Muscle layer of colon (tissue), 2 donors: Measurements from ENCODE around the gene OTOF.

Source experiments
- H3K27ac ChIP-seq: one replicate; pipeline ENCODE4 v1.7.0; 2013; ENCODE audit warnings: low read depth, mild to moderate bottlenecking, low read length, moderate library complexity
- H3K27me3 ChIP-seq, 2 donors: one replicate each; pipeline ENCODE4 v1.7.0; 2013; ENCODE audit warnings: low read length in 2 of 2, mild to moderate bottlenecking in 2 of 2; ENCODE audit not compliant: insufficient read depth in 2 of 2, control insufficient read depth in 1 of 2
- H3K36me3 ChIP-seq: one replicate; pipeline ENCODE4 v1.7.0; 2013; ENCODE audit warnings: mild to moderate bottlenecking, low read length; ENCODE audit not compliant: insufficient read depth
- H3K4me1 ChIP-seq: one replicate; pipeline ENCODE4 v1.7.0; 2013; ENCODE audit warnings: mild to moderate bottlenecking, low read length; ENCODE audit not compliant: insufficient read depth
- H3K4me3 ChIP-seq, 2 donors: one replicate each; pipeline ENCODE4 v1.7.0; 2013; ENCODE audit warnings: low read length in 2 of 2, low read depth in 1 of 2, mild to moderate bottlenecking in 1 of 2, moderate library complexity in 1 of 2
- H3K9ac ChIP-seq: one replicate; pipeline ENCODE4 v1.7.0; 2013; ENCODE audit warnings: low read length
- H3K9me3 ChIP-seq: one replicate; pipeline ENCODE4 v1.7.0; 2013; ENCODE audit warnings: mild to moderate bottlenecking, low read length
- donor health status: abdominal sarcoma.
- donor health status: Adenocarcinoma of cecum.

The OTOF gene

DNA sequence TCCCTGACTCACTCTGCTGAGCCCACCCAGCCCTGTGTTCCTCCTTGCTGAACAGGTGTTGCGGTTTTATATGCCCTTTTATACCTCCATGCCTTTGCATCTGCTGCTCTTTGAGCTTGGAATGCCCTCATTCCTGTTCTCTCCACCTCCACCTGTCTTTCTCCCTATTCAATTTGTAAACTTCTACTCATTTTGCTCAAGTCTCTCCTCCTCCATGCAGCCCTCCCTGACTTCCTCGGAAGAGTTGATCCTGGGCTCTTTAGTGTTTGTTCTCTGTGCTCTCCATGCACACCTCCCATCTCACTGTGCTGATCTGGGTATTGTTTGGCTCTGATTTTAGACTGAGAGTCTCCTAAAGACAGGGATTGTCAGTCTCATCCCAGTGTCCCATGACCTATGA, 7.2 kb upstream of the OTOF start:
- H3K36me3 ChIP-seq = no peaks in the 10 kb centered on the region
- H3K9ac ChIP-seq = no peak overlapping the region
- no peaks in the 10 kb centered on the region for H3K27me3 ChIP-seq
- no peaks in the 10 kb centered on the region for H3K9me3 ChIP-seq
- H3K27ac ChIP-seq = no peak overlapping the region
- no peaks in the 10 kb centered on the region for H3K4me1 ChIP-seq
- H3K4me3 ChIP-seq = no peak overlapping the region

DNA sequence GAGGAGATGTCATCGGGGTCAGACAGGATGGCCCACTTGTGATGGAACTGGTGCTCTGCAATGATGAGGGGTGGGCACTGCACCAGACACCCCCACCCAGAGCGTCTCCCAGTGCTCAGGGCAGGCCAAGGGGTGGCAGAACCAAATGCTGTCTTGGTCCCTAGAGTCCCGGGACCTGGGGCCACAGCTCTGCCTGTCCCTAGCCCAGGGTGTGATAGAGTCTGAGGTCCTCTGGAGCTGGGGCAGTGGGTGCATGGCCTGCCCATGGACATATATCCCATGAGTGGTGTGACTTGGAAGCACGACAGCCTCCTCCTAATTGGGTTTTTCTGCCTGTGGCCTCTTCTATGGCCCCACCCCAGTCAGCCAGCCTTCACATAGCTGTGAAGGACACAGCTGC, 6.7 kb upstream of the OTOF start:
- Histone ChIP-seq H3K36me3 (no peaks in the 10 kb centered on the region), H3K4me1 (no peaks in the 10 kb centered on the region), H3K9me3 (no peaks in the 10 kb centered on the region), H3K4me3 (no peak overlapping the region), H3K27me3 (no peaks in the 10 kb centered on the region), H3K27ac (no peak overlapping the region), H3K9ac (no peak overlapping the region)

DNA sequence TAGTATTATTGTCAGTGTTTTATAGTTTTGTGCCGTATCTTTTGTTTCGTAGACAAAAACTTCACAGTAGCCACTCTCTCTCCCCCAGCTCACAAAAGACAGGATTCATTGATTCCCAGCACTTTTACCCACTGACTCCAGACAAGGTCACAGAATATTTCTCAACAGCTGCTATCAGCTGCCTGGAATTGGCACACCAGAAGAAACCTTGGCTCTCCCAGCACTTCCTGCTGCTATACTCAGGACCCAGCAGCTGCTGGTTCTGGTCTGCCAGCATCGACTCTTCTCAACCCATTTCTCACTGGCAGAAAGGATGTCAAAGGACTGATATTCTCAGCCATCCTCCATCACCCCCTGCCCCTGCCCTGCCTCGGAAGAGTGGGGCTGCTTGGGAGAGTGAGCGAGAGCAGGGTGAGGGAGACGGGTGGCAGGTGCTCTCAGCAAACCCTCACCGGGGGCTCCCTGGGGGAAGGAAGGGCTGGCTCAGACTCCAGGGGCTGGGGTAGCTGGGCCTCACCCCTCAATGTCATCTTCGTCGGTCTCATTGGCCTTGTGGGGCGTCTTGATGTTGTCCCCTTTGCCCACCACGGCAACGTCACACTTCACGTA, 6.1 kb upstream of the OTOF start:
- Histone ChIP-seq H3K9me3 (no peaks in the 10 kb centered on the region), H3K4me3 (no peak overlapping the region), H3K27me3 (no peaks in the 10 kb centered on the region), H3K4me1 (no peaks in the 10 kb centered on the region), H3K9ac (no peak overlapping the region), H3K27ac (no peak overlapping the region), H3K36me3 (no peaks in the 10 kb centered on the region)

DNA sequence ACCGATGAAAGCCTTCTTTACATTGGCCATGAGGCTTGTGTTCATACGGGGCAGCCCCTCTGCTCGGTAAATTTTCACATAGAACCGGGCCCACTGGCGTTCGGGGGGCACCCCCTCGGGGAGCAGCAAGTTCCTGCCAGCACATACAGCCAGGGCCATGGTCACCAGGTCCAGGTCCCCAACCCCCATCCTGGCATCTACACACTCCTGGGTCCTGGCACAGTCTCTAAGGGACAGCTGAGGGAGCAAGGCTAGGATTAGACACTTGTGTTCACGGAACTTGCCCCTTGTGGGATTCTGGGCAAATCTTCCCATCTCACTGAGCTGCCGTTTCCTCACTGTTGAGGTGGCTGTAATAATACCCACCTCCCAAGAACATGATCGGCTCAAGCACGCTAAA, 5.6 kb upstream of the OTOF start:
- no peaks in the 10 kb centered on the region for H3K4me1 ChIP-seq
- H3K4me3 ChIP-seq = no peak overlapping the region
- no peaks in the 10 kb centered on the region for H3K27me3 ChIP-seq
- no peak overlapping the region for H3K27ac ChIP-seq
- H3K36me3 ChIP-seq = no peaks in the 10 kb centered on the region
- no peak overlapping the region for H3K9ac ChIP-seq
- no peaks in the 10 kb centered on the region for H3K9me3 ChIP-seq

DNA sequence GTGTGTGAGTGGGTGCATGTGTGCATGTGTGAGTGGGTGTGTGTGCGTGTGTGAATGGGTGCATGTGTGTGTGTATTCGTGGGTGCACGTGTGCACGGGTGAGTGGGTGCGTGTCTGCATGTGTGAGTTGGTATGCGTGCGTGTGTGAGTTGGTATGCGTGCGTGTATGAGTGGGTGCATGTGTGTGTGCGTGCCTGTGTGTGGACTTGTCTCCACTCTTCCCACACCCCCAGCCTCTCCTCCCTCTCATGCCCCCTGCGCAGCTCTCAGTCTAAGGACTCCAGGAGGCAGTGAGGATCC, 5.1 kb upstream of the OTOF start:
- no peak overlapping the region for H3K9ac ChIP-seq
- no peaks in the 10 kb centered on the region for H3K4me1 ChIP-seq
- H3K27ac ChIP-seq = no peak overlapping the region
- no peak overlapping the region for H3K4me3 ChIP-seq
- H3K36me3 ChIP-seq = no peaks in the 10 kb centered on the region
- no peaks in the 10 kb centered on the region for H3K27me3 ChIP-seq
- no peaks in the 10 kb centered on the region for H3K9me3 ChIP-seq

DNA sequence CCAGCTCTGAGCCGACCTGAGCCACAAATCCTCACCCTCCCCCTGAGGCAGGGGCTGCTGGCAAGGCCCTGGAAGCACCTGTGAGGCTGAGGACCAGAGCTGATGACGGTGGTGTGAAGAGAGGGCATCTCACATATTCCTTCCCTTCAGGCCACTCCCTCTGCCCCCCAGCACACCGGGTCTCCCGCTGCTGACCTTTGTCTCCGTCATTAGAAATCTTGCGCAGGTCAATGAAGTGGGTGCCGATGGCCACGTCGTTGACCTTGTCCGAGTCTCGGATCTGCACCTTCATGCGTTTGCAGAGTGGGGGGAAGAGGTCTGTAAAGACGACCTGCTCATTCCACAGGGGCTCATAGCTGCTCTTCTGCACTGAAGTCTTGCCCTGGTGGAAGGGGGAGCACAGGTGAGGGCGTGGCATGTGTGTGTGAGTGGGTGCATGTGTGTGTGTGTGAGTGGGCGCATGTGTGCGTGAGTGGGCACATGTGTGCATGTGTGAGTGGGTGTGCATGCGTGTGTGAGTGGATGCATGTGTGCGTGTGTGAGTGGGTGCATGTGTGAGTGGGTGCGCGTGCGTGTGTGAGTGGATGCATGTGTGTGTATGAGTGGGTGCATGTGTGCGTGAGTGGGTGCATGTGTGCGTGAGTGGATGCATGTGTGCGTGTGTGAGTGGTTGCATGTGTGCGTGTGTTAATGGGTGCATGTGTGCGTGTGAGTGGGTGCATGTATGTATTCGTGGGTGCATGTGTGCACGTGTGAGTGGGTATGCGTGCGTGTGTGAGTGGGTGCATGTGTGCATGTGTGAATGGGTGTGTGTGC, 4.5 kb upstream of the OTOF start:
- Histone ChIP-seq H3K27ac (no peak overlapping the region), H3K27me3 (no peaks in the 10 kb centered on the region), H3K4me3 (no peak overlapping the region), H3K9me3 (no peaks in the 10 kb centered on the region), H3K4me1 (no peaks in the 10 kb centered on the region), H3K9ac (no peak overlapping the region), H3K36me3 (no peaks in the 10 kb centered on the region)

DNA sequence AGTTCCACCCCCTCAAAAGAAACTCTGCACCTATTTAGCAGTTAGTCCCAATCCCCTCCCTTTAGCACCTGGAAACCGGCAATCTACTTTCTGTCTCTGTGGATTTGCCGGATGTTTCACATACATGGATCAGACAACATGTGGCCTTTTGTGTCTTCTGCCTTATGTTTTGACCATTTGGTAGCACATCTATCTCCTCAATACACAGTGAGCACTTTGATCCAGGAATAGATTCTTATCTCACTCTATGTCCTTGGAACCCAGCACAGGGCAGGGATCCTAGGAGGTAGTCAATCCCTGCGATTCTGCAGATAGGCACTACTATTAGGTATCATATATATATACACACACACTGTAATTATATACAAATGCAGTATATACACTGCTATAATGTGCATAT, 3.8 kb upstream of the OTOF start:
- Histone ChIP-seq H3K4me3 (no peak overlapping the region), H3K9me3 (no peaks in the 10 kb centered on the region), H3K27me3 (no peaks in the 10 kb centered on the region), H3K4me1 (no peaks in the 10 kb centered on the region), H3K9ac (no peak overlapping the region), H3K27ac (no peak overlapping the region), H3K36me3 (no peaks in the 10 kb centered on the region)

DNA sequence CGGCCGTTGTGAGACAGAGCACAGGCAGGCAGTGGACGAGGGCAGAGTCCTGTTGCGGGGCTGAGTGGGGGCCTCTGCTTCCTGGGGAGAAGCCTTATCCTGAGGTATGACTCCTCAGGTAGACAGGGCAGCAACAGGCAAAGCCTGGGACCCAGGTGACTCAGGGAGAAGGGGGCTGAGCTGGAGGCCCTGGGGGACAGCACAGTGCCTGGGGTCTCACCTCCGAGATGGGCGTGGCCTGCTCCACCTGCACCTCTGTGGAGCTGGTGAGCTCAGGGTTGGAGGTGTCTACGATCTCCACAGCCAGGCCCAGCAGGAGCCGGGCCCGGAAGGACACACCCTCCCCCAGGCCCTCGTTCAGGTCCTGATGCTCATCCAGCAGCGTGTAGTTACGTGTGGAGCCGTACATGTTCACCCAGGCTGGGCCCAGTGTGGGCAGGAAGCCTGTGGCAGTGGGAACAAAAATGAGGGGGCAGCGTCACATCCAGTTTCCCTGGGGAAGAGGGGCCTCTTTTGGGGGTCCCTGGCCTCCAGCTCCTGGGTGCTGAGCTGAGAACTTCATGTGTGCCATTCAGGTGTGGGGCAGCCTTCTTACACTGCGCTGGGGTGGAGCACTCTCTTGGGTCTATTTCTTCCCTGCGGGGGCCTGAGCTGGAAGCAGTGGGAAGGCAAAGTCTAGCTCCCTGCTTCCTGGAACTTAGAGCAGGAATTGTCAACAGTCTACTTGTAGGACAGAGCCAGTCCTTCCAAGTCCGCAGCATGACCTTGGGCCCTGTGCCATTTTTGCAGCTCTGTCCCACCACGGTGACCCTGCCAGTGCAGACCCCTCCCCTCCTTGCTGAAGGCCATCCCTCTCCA, 2.9 kb upstream of the OTOF start:
- Histone ChIP-seq H3K9me3 (no peaks in the 10 kb centered on the region), H3K27me3 (no peaks in the 10 kb centered on the region), H3K27ac (no peak overlapping the region), H3K36me3 (no peaks in the 10 kb centered on the region), H3K4me1 (no peaks in the 10 kb centered on the region), H3K4me3 (no peak overlapping the region), H3K9ac (no peak overlapping the region)

DNA sequence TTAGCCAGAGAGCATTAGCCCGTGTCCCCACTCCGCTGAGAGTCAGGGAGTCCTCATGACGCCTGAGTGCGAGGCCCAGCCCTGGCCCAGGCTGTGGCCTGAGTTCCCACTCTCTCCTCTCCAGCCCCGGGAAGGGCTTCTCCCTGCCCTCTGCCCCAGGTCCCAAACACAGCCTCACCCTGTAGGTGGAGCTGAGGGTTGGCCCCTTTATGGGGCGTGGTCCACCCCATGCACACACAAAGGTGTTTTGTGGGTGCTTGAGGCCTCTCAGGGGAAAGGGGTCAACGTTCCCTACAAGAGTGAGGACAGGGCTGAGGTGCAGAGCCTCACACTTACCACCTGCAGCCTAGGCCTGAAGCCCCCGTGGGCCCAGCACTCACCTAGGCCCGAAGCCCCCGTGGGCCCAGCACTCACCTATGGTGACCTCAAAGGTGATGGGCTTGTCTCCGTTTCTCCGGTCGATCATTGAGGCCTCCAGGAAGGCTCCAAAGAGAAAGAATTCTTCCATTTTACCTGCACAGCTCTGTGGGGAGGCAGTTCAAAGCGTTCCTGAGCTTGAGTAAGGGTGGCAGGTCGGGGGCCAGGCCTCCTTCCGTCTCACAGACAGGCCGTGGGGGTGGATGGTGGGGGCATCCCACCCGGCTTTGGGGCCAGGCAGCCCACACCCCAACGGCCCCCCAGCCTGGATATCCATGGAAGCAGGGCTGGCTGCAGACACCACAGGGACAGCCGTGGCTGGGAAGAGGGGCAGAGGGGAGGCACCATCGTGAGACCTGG, 2.1 kb upstream of the OTOF start:
- H3K9ac ChIP-seq = no peak overlapping the region
- no peak overlapping the region for H3K4me3 ChIP-seq
- H3K9me3 ChIP-seq = no peaks in the 10 kb centered on the region
- no peaks in the 10 kb centered on the region for H3K27me3 ChIP-seq
- no peak overlapping the region for H3K27ac ChIP-seq
- no peaks in the 10 kb centered on the region for H3K36me3 ChIP-seq
- no peaks in the 10 kb centered on the region for H3K4me1 ChIP-seq

GRCh38 chr2:26479131-26479788, 1.3 kb upstream of the OTOF start:
- Histone ChIP-seq H3K27ac (no peak overlapping the region), H3K4me1 (no peaks in the 10 kb centered on the region), H3K4me3 (no peak overlapping the region), H3K9me3 (no peaks in the 10 kb centered on the region), H3K36me3 (no peaks in the 10 kb centered on the region), H3K9ac (no peak overlapping the region), H3K27me3 (no peaks in the 10 kb centered on the region)

GRCh38 chr2:26478366-26478765, 442 bp upstream of the OTOF start:
- no peaks in the 10 kb centered on the region for H3K4me1 ChIP-seq
- H3K9me3 ChIP-seq = no peaks in the 10 kb centered on the region
- H3K36me3 ChIP-seq = no peaks in the 10 kb centered on the region
- no peak overlapping the region for H3K4me3 ChIP-seq
- H3K9ac ChIP-seq = no peak overlapping the region
- no peaks in the 10 kb centered on the region for H3K27me3 ChIP-seq
- H3K27ac ChIP-seq = no peak overlapping the region
